GM10266 (cell line): ENCODE measurements around the gene ZMYM1.
"Not testable (repeated sequence)": the region's sequence is repeated elsewhere in the genome, so short reads cannot be mapped to it uniquely, and the experiment has no call there.

Experiments used
- DNase-seq: peaks from one replicate; pipeline ENCODE4 v3.0.0; 2012; ENCODE audit errors: extremely low spot score
- CTCF ChIP-seq: IDR thresholded peaks from 2 replicates; pipeline ENCODE4 v1.5.1; 2012; ENCODE audit warnings: mild to moderate bottlenecking, low read depth; ENCODE audit not compliant: control insufficient read depth, insufficient read depth; ENCODE audit errors: missing control alignments

The ZMYM1 gene

GRCh38 chr1:35122311-35122710 lies 43.1 kb downstream of the ZMYM1 start:
- DNase-seq = no peak
- TF ChIP-seq CTCF = no peak

GRCh38 chr1:35126546-35126945 lies 47.4 kb downstream of the ZMYM1 start:
- no peak for DNase-seq
- TF ChIP-seq CTCF = no peak

GRCh38 chr1:35129080-35129479 lies 49.9 kb downstream of the ZMYM1 start:
- no peak for TF ChIP-seq CTCF
- DNase-seq = no peak

GRCh38 chr1:35136780-35137179 lies 57.6 kb downstream of the ZMYM1 start:
- no peak for DNase-seq
- TF ChIP-seq CTCF = no peak

- not testable (repeated sequence) for DNase-seq
Measured at GRCh38 chr1:35137590-35137989, 58.4 kb downstream of the ZMYM1 start.

- DNase-seq = not testable (repeated sequence)
Measured at GRCh38 chr1:35142294-35142693, 63.1 kb downstream of the ZMYM1 start.

- DNase-seq = not testable (repeated sequence)
Measured at GRCh38 chr1:35142728-35143127, 63.5 kb downstream of the ZMYM1 start.

GRCh38 chr1:35143737-35144508 lies 64.7 kb downstream of the ZMYM1 start:
- no peak for DNase-seq
- no peak for TF ChIP-seq CTCF

GRCh38 chr1:35145892-35146549 lies 66.8 kb downstream of the ZMYM1 start:
- DNase-seq = not testable (repeated sequence)
